Neural cell (in vitro differentiated cells): ENCODE data around the gene RHOBTB3. TPM values are rescaled to one million over a fixed set of nuclear protein-coding genes. Genes with fewer than 3 reads are reported as not detected.

ENCODE experiments used
- H2AFZ ChIP-seq: fragments of 200-600, 300-800 bp; sonication (generic), shearing (Covaris generic); 2 replicates; pipeline ENCODE4 v1.6.0; 2014; ENCODE audit warnings: low read depth, mild to moderate bottlenecking, antibody characterized with exemption, low read length, moderate library complexity
- H3F3A ChIP-seq: fragments of 200-600 bp; shearing (Covaris generic); 2 replicates; pipeline ENCODE4 v1.6.1; 2016; ENCODE audit warnings: mild to moderate bottlenecking, moderate library complexity, mixed read lengths, antibody characterized with exemption, low read length; ENCODE audit not compliant: insufficient read depth, poor library complexity, severe bottlenecking
- H3K27ac ChIP-seq: fragments of 200-600, 300-800 bp; sonication (generic), shearing (Covaris generic); 2 replicates; pipeline ENCODE4 v1.5.1; 2014; ENCODE audit warnings: mild to moderate bottlenecking, low read length, moderate library complexity
- H3K27me3 ChIP-seq: fragments of 300-800, 200-600 bp; sonication (generic), shearing (Covaris generic); 2 replicates; pipeline ENCODE4 v1.6.0; 2014; ENCODE audit warnings: mild to moderate bottlenecking, low read depth, low read length, moderate library complexity; ENCODE audit not compliant: insufficient read depth
- H3K36me3 ChIP-seq: fragments of 300-800, 200-600 bp; sonication (generic), shearing (Covaris generic); 2 replicates; pipeline ENCODE4 v1.5.1; 2014; ENCODE audit warnings: mild to moderate bottlenecking, antibody characterized with exemption, low read length, moderate library complexity; ENCODE audit not compliant: insufficient read depth
- H3K4me2 ChIP-seq: fragments of 300-800, 200-600 bp; sonication (generic), shearing (Covaris generic); 2 replicates; pipeline ENCODE4 v1.6.0; 2014; ENCODE audit warnings: mild to moderate bottlenecking, low read length
- H3K4me3 ChIP-seq: fragments of 300-800, 200-600 bp; sonication (generic), shearing (Covaris generic); 2 replicates; pipeline ENCODE4 v1.5.1; 2014; ENCODE audit warnings: mild to moderate bottlenecking, low read length, moderate library complexity
- H3K79me2 ChIP-seq: fragments of 200-600 bp; shearing (Covaris generic); replicated peaks from 2 replicates; pipeline ENCODE4 v1.6.0; 2014; ENCODE audit warnings: mild to moderate bottlenecking, low read length, moderate library complexity; ENCODE audit not compliant: insufficient read depth
- H3K9ac ChIP-seq: fragments of 300-800, 200-600 bp; sonication (generic), shearing (Covaris generic); 2 replicates; pipeline ENCODE4 v1.6.1; 2016; ENCODE audit warnings: mild to moderate bottlenecking, low read length, mixed read lengths
- H3K9me2 ChIP-seq: fragments of 200-600 bp; shearing (Covaris generic); 2 replicates; pipeline ENCODE4 v1.6.1; 2016; ENCODE audit warnings: mild to moderate bottlenecking, low read length, mixed read lengths; ENCODE audit not compliant: insufficient read depth
- H3K9me3 ChIP-seq: fragments of 200-600, 300-800 bp; sonication (generic), shearing (Covaris generic); 2 replicates; pipeline ENCODE4 v1.6.1; 2016; ENCODE audit warnings: mild to moderate bottlenecking, mixed run types, low read length, moderate library complexity, mixed read lengths
- H4K20me1 ChIP-seq: fragments of 200-600 bp; shearing (Covaris generic); 2 replicates; pipeline ENCODE4 v1.6.1; 2016; ENCODE audit warnings: mild to moderate bottlenecking, mixed run types; ENCODE audit not compliant: insufficient read depth
- CTCF ChIP-seq: fragments of 450-650 bp; IDR thresholded peaks from 2 replicates; pipeline ENCODE4 v1.5.1; 2014; ENCODE audit warnings: antibody characterized with exemption, mild to moderate bottlenecking, moderate library complexity; ENCODE audit not compliant: poor library complexity, severe bottlenecking
- EP300 ChIP-seq: fragments of 450-650 bp; conservative IDR thresholded peaks from 2 replicates; pipeline ENCODE4 v1.6.1; 2014; ENCODE audit warnings: antibody characterized with exemption, mild to moderate bottlenecking, moderate library complexity; ENCODE audit not compliant: poor library complexity, severe bottlenecking
- EZH2 ChIP-seq: fragments of 200-600, 300-800 bp; shearing (Covaris generic), sonication (generic); IDR thresholded peaks from 2 replicates; pipeline ENCODE4 v1.6.1; 2014; ENCODE audit warnings: antibody characterized with exemption, low read length, borderline replicate concordance, mild to moderate bottlenecking; ENCODE audit not compliant: insufficient read depth, poor library complexity, severe bottlenecking
- POLR2AphosphoS5 ChIP-seq: IDR thresholded peaks from 2 replicates; pipeline ENCODE4 v1.6.1; 2012
- RAD21 ChIP-seq: fragments of 450-650 bp; conservative IDR thresholded peaks from 2 replicates; pipeline ENCODE4 v1.6.1; 2014; ENCODE audit warnings: antibody characterized with exemption, mild to moderate bottlenecking, moderate library complexity
- SMC3 ChIP-seq: fragments of 450-650 bp; conservative IDR thresholded peaks from 2 replicates; pipeline ENCODE4 v1.6.1; 2014; ENCODE audit warnings: antibody characterized with exemption, mild to moderate bottlenecking, moderate library complexity; ENCODE audit not compliant: poor library complexity
- TAF1 ChIP-seq: IDR thresholded peaks from 2 replicates; pipeline ENCODE4 v1.6.1; 2012; ENCODE audit warnings: low read depth
- polyA plus RNA-seq: library from polyadenylated mRNA; depleted of rRNA; stranded (reverse); fragments of >200 nt; gene quantifications from 2 replicates; pipeline ENCODE4 v1.2.3, GENCODE V29; 2014
- TF ChIP-seq, protein P1 (sequence below): IDR thresholded peaks from 2 replicates; pipeline ENCODE4 v1.6.1; 2012; ENCODE audit warnings: borderline replicate concordance

Gene RHOBTB3
- polyA plus RNA-seq, 1 donor from 2014 or later, result 99.4 TPM

DNA sequence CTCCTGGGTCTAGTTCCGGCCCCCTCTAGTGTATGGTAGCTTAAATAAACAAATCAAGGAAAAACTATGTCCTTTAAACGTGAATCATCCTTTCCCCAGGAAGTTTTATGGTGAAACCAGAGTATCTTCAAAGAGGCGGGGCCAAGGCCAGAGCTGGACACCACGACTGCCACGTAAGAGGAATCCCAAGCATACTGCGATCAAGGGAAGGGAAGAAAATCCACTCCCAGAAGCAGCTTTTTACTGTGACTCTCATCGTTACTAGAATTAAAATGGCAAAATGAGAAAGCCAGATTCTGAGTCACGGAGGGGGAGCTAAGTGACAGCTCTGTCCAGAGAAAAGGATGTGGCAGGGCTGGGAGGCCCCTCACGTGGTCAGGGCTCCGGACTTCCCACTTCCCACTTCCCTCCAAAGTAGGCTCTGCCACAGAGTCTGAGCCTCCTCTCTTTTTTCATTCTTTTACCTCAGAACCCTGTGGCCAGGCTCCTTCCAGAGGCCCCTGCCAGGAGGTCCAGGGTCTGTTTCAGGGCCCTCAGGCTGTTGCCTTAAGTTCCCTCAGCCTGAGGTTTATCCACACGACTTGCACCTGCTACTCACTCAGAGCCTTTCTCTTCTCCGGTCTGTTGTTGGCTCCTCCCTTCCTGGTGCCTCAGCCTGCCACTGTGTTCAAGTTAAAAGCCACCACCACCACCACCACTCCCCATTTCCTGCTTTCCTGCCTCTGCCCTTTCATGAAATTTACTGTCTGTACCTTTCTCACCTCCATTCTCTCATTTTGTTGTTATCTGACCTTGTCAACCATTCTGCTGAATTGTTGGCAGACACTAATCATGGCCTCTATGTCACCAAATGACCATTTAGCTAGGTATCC, 92.8 kb downstream of the RHOBTB3 start:
- no peak overlapping the region for H3K4me3 ChIP-seq
- no peaks in the 10 kb centered on the region for H3K9me2 ChIP-seq
- no peaks in the 10 kb centered on the region for H3F3A ChIP-seq
- H3K9me3 ChIP-seq, result no peaks in the 10 kb centered on the region
- no peak overlapping the region for H3K4me2 ChIP-seq
- no peaks in the 10 kb centered on the region for H3K36me3 ChIP-seq
- no peak overlapping the region for H3K27ac ChIP-seq
- H2AFZ ChIP-seq, result no peak overlapping the region
- no peak overlapping the region for H3K9ac ChIP-seq
- TF ChIP-seq TAF1 (no peak), POLR2AphosphoS5 (no peak)
- TF ChIP-seq, protein P1, sequence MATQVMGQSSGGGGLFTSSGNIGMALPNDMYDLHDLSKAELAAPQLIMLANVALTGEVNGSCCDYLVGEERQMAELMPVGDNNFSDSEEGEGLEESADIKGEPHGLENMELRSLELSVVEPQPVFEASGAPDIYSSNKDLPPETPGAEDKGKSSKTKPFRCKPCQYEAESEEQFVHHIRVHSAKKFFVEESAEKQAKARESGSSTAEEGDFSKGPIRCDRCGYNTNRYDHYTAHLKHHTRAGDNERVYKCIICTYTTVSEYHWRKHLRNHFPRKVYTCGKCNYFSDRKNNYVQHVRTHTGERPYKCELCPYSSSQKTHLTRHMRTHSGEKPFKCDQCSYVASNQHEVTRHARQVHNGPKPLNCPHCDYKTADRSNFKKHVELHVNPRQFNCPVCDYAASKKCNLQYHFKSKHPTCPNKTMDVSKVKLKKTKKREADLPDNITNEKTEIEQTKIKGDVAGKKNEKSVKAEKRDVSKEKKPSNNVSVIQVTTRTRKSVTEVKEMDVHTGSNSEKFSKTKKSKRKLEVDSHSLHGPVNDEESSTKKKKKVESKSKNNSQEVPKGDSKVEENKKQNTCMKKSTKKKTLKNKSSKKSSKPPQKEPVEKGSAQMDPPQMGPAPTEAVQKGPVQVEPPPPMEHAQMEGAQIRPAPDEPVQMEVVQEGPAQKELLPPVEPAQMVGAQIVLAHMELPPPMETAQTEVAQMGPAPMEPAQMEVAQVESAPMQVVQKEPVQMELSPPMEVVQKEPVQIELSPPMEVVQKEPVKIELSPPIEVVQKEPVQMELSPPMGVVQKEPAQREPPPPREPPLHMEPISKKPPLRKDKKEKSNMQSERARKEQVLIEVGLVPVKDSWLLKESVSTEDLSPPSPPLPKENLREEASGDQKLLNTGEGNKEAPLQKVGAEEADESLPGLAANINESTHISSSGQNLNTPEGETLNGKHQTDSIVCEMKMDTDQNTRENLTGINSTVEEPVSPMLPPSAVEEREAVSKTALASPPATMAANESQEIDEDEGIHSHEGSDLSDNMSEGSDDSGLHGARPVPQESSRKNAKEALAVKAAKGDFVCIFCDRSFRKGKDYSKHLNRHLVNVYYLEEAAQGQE, result no peak
- H3K79me2 ChIP-seq, result peaks cover 2% of the 10 kb centered on the region
- no peaks in the 10 kb centered on the region for H3K27me3 ChIP-seq
- H4K20me1 ChIP-seq, result no peaks in the 10 kb centered on the region

- TF ChIP-seq, protein P1, result no peak
- TF ChIP-seq SMC3 (no peak), RAD21 (no peak), EP300 (no peak)
- Histone ChIP-seq H3K9me2 (no peaks in the 10 kb centered on the region), H3K9ac (no peak overlapping the region), H3K79me2 (no peaks in the 10 kb centered on the region), H3K27ac (no peak overlapping the region), H3F3A (no peaks in the 10 kb centered on the region), H3K36me3 (no peaks in the 10 kb centered on the region), H3K4me2 (no peak overlapping the region), H3K9me3 (no peaks in the 10 kb centered on the region), H3K27me3 (no peaks in the 10 kb centered on the region), H3K4me3 (no peak overlapping the region), H2AFZ (no peak overlapping the region), H4K20me1 (no peaks in the 10 kb centered on the region)
These were observed 93.6 kb downstream of the RHOBTB3 start for GRCh38 chr5:95824747-95825146.

DNA sequence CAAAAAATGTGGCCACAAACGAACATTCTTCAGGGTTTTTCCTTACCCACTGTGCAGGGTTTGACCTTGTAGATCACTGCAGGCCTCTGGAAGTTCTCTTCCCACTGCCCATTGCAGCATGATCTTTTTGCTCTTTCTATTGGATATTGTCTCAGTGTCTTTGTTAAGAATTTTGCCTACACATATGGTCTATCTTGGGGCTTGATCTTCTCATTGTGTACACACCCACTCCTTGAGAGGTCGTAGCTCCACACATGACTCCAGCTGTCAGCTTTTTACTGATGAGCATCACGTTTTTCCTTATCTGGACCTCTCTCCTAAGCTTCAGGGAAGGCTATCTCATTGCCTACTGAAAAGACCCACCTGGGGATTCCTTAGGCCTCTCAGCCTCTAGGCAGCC, 94.4 kb downstream of the RHOBTB3 start:
- no peak overlapping the region for H3K4me2 ChIP-seq
- H3K36me3 ChIP-seq, result no peaks in the 10 kb centered on the region
- no peaks in the 10 kb centered on the region for H3K9me3 ChIP-seq
- no peak overlapping the region for H3K9ac ChIP-seq
- no peak overlapping the region for H2AFZ ChIP-seq
- H3K4me3 ChIP-seq, result no peak overlapping the region
- no peaks in the 10 kb centered on the region for H4K20me1 ChIP-seq
- H3F3A ChIP-seq, result no peaks in the 10 kb centered on the region
- no peaks in the 10 kb centered on the region for H3K9me2 ChIP-seq
- no peaks in the 10 kb centered on the region for H3K27me3 ChIP-seq
- H3K27ac ChIP-seq, result no peak overlapping the region
- H3K79me2 ChIP-seq, result no peaks in the 10 kb centered on the region
- TF ChIP-seq EP300 (no peak), RAD21 (no peak), EZH2 (no peak), POLR2AphosphoS5 (no peak), TAF1 (no peak), SMC3 (no peak), CTCF (no peak)
- TF ChIP-seq, protein P1, result no peak
